OCI-LY1 (cell line): Measurements from ENCODE around the gene TTC23.

Source experiments
- H2AFZ ChIP-seq: fragments of 200-600 bp; sonication (generic), shearing (Covaris generic); 2 replicates; pipeline ENCODE4 v1.6.0; 2014; ENCODE audit warnings: antibody characterized with exemption, mild to moderate bottlenecking, low read length
- H3F3A ChIP-seq: fragments of 200-600 bp; sonication (generic), shearing (Covaris generic); 2 replicates; pipeline ENCODE4 v1.6.0; 2014; ENCODE audit warnings: mild to moderate bottlenecking, antibody characterized with exemption, low read length, moderate library complexity; ENCODE audit not compliant: insufficient read depth
- H3K27ac ChIP-seq: fragments of 200-600 bp; sonication (generic); 2 replicates; pipeline ENCODE4 v1.5.1; 2014; ENCODE audit warnings: low read length, mixed run types, mild to moderate bottlenecking, low read depth; ENCODE audit not compliant: poor library complexity, severe bottlenecking
- H3K27me3 ChIP-seq: fragments of 200-600 bp; sonication (generic); 2 replicates; pipeline ENCODE4 v1.6.0; 2014; ENCODE audit warnings: antibody characterized with exemption, mild to moderate bottlenecking, low read length, moderate library complexity; ENCODE audit not compliant: insufficient read depth
- H3K36me3 ChIP-seq: fragments of 200-600 bp; sonication (generic); 2 replicates; pipeline ENCODE4 v1.6.1; 2014; ENCODE audit warnings: mild to moderate bottlenecking, antibody characterized with exemption, low read length, moderate library complexity, mixed read lengths; ENCODE audit not compliant: insufficient read depth
- H3K4me1 ChIP-seq: fragments of 200-600 bp; sonication (generic); 2 replicates; pipeline ENCODE4 v1.5.1; 2014; ENCODE audit warnings: mild to moderate bottlenecking, low read length, moderate library complexity; ENCODE audit not compliant: insufficient read depth, severe bottlenecking
- H3K4me2 ChIP-seq: fragments of 200-600 bp; sonication (generic), shearing (Covaris generic); 2 replicates; pipeline ENCODE4 v1.6.1; 2014; ENCODE audit warnings: low read length
- H3K4me3 ChIP-seq: fragments of 200-600 bp; sonication (generic); 2 replicates; pipeline ENCODE4 v1.5.1; 2014; ENCODE audit warnings: low read length, low read depth, mild to moderate bottlenecking, mixed read lengths; ENCODE audit not compliant: poor library complexity, severe bottlenecking
- H3K79me2 ChIP-seq: fragments of 200-600 bp; shearing (Covaris generic); 2 replicates; pipeline ENCODE4 v1.6.1; 2016; ENCODE audit warnings: mixed run types, low read length, mixed read lengths; ENCODE audit not compliant: insufficient read depth
- H3K9ac ChIP-seq: fragments of 200-600 bp; sonication (generic), shearing (Covaris generic); 2 replicates; pipeline ENCODE4 v1.6.1; 2014; ENCODE audit warnings: mild to moderate bottlenecking, low read length, mixed read lengths
- H3K9me2 ChIP-seq: fragments of 200-600 bp; sonication (generic), shearing (Covaris generic); 2 replicates; pipeline ENCODE4 v1.6.1; 2014; ENCODE audit warnings: low read depth, mild to moderate bottlenecking, low read length, mixed read lengths
- H3K9me3 ChIP-seq: fragments of 200-600 bp; shearing (Covaris generic); 2 replicates; pipeline ENCODE4 v1.6.1; 2014; ENCODE audit warnings: low read length, mixed read lengths
- H4K20me1 ChIP-seq: fragments of 200-600 bp; sonication (generic), shearing (Covaris generic); 2 replicates; pipeline ENCODE4 v1.6.0; 2016; ENCODE audit warnings: mild to moderate bottlenecking, low read length; ENCODE audit not compliant: insufficient read depth
- EZH2 ChIP-seq: fragments of 200-600 bp; sonication (generic), shearing (Covaris generic); IDR thresholded peaks from 2 replicates; pipeline ENCODE4 v1.8.0; 2017; ENCODE audit warnings: borderline replicate concordance, mixed run types, mild to moderate bottlenecking, antibody characterized with exemption, low read length, moderate library complexity, mixed read lengths
- TF ChIP-seq, protein P1 (sequence below): fragments of 200-600 bp; sonication (generic), shearing (Covaris generic); IDR thresholded peaks from 2 replicates; pipeline ENCODE4 v1.5.1; 2017; ENCODE audit warnings: mild to moderate bottlenecking, antibody characterized with exemption, low read length, moderate library complexity, mixed read lengths

Gene TTC23

DNA sequence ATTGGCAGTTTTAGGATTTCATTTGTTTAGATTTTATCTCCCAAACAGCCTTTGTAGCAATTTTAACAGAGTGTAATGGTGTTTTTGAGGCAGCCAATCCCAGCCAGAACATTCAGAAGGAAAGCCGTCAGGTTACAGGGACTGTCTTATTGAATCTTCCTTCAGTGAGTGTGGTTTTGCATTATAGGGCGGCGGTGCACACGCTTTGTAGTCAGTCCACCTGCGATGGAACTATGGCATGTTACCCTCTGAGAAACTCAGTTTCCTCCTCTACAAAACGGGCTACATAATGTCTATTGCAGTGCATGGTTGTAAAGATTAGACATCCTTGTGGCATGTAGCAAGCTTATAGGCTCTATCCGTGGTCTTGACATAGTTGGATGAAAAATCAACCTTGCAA lies 2.9 kb upstream of the TTC23 start:
- H3K9me3 ChIP-seq = no peaks in the 10 kb centered on the region; the same call in 1 of the 2 replicates
- H2AFZ ChIP-seq = no peak overlapping the region
- peak overlapping the region; percentile 89 for H3K4me2 ChIP-seq
- no peaks in the 10 kb centered on the region for H3K9me2 ChIP-seq
- TF ChIP-seq, protein P1, sequence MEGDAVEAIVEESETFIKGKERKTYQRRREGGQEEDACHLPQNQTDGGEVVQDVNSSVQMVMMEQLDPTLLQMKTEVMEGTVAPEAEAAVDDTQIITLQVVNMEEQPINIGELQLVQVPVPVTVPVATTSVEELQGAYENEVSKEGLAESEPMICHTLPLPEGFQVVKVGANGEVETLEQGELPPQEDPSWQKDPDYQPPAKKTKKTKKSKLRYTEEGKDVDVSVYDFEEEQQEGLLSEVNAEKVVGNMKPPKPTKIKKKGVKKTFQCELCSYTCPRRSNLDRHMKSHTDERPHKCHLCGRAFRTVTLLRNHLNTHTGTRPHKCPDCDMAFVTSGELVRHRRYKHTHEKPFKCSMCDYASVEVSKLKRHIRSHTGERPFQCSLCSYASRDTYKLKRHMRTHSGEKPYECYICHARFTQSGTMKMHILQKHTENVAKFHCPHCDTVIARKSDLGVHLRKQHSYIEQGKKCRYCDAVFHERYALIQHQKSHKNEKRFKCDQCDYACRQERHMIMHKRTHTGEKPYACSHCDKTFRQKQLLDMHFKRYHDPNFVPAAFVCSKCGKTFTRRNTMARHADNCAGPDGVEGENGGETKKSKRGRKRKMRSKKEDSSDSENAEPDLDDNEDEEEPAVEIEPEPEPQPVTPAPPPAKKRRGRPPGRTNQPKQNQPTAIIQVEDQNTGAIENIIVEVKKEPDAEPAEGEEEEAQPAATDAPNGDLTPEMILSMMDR = no peak
- no peak for TF ChIP-seq EZH2
- peak overlapping the region; percentile 75 for H3K4me3 ChIP-seq
- peaks cover 12% of the 10 kb centered on the region for H3K36me3 ChIP-seq
- no peaks in the 10 kb centered on the region for H4K20me1 ChIP-seq
- H3K4me1 ChIP-seq = peaks cover 29% of the 10 kb centered on the region
- H3F3A ChIP-seq = no peaks in the 10 kb centered on the region
- no peaks in the 10 kb centered on the region for H3K79me2 ChIP-seq
- no peaks in the 10 kb centered on the region for H3K27me3 ChIP-seq
- H3K27ac ChIP-seq = peak overlapping the region; percentile 2
- H3K9ac ChIP-seq = peak overlapping the region; percentile 73

DNA sequence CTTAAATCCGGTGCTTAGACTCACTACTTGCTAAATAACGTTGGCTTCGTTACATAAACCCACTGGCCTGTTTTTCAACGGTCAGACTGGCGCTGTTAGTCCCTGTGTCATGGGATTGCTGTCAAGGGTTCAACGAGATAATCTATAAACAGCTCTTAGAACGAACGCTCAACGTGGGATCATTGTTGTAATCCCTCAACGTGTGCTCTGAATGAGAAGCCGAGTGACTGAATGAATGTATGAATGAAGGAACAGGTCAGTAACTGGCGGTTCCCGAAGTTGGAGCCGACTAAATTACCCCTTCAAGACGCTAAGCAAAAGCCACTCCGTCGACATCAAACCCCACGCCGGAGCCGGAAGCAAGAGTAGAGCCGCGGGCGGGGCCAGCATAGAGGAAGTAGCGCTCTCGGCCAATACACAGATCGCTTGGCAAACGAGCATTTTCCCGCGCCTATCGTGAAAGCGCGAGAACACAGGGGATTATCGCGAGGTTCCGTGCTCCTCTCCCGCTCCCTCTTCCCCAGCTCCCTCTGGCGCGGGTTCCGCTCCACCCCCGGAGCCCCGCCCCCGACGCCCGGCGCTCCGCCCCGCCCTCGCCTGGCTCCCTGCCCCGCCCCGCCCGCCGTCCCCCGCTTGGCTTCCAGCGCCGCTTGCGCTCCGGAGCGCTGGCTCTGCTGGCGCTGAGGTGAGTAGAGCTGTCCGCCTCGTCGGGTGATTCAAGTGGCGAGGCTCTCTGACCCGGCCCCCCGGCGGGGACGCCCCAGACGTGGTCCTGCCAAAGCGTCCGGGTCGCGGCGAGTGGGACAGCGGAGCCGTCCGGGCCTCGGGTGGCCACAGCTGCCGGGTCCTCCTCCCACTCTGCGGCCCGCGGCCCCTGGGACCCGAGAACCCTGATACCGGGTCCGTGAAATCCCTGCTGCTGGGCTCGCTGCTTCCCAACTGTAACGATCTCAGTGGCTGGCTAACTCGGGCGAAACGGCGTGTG lies 1.8 kb upstream of the TTC23 start, which contains the start of gene LRRC28:
Gene LRRC28 (plus strand): TSS at position 625 of the 985 bp plus-strand sequence. CDS start 4,477 bp downstream, outside the sequence.
- Histone ChIP-seq H3K36me3 (peaks cover 6% of the 10 kb centered on the region; the same call in 1 of the 2 replicates), H3K4me2 (peak within 1 kb of the TSS; percentile 89), H3K9ac (peak within 1 kb of the TSS; percentile 73), H3K9me2 (no peaks in the 10 kb centered on the region), H3K27me3 (no peaks in the 10 kb centered on the region), H3F3A (no peaks in the 10 kb centered on the region), H3K4me1 (peaks cover 29% of the 10 kb centered on the region), H3K27ac (peak within 1 kb of the TSS; percentile 8), H2AFZ (peak within 1 kb of the TSS; percentile 95), H4K20me1 (no peaks in the 10 kb centered on the region), H3K79me2 (no peaks in the 10 kb centered on the region), H3K4me3 (peak within 1 kb of the TSS; percentile 75), H3K9me3 (no peaks in the 10 kb centered on the region; the same call in 1 of the 2 replicates)
- TF ChIP-seq EZH2 = no peak
- TF ChIP-seq, protein P1 = no peak

DNA sequence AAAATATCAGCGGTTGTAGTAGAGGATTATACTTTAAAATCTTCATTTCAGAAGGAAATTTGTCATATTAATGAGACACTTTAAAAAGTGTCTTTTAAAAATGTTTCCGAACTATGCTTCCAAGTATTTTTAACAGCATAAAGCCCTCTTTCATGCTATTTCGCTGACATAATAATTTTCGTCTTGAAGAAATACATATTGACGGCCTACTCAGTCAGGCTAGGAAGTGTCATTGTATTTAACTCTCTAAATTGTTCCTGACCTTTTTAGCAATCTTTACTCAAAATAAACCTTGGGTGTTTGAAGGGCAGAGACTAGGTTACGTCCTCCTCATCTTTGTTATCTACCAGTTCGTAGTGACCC lies 1.1 kb upstream of the TTC23 start:
- Histone ChIP-seq H3K9me2 (no peaks in the 10 kb centered on the region), H3K27me3 (no peaks in the 10 kb centered on the region), H3K9ac (peak overlapping the region; percentile 18; the same call in 1 of the 2 replicates), H3K27ac (no peak overlapping the region), H3K36me3 (peaks cover 6% of the 10 kb centered on the region; the same call in 1 of the 2 replicates), H3K4me3 (peak overlapping the region; percentile 75), H2AFZ (peak overlapping the region; percentile 95), H3K4me1 (peaks cover 29% of the 10 kb centered on the region), H3K4me2 (peak overlapping the region; percentile 63), H4K20me1 (no peaks in the 10 kb centered on the region), H3K79me2 (no peaks in the 10 kb centered on the region), H3F3A (no peaks in the 10 kb centered on the region), H3K9me3 (no peaks in the 10 kb centered on the region; the same call in 1 of the 2 replicates)
- TF ChIP-seq, protein P1 = no peak
- TF ChIP-seq EZH2 = no peak
